SK-N-SH (cell line): ENCODE measurements around the gene ASIC2. TPM values are rescaled to one million over a fixed set of nuclear protein-coding genes. Genes with fewer than 3 reads are reported as not detected.

Source experiments
- CTCF ChIA-PET: fragments of 300-600, 350-600 bp; formaldehyde crosslinking; extraction: SDS; loops from one replicate; lab custom pipeline; 2021; lab: Yijun Ruan, JAX
- POLR2A ChIA-PET: fragments of 350-600 bp; sonication (Branson Sonifier 250); formaldehyde crosslinking; extraction: SDS; loops from one replicate; lab custom pipeline; 2020; ENCODE audit warnings: antibody characterized with exemption, inconsistent platforms; lab: Yijun Ruan, JAX
- DNase-seq: peaks from one replicate; pipeline ENCODE4 v3.0.0; 2012
- H2AFZ ChIP-seq: fragments of 200-600 bp; sonication (generic); 2 replicates; pipeline ENCODE4 v1.8.1; 2016; ENCODE audit warnings: antibody characterized with exemption, mild to moderate bottlenecking, low read depth
- H3F3A ChIP-seq: fragments of 200-600 bp; sonication (generic); replicated peaks from 2 replicates; pipeline ENCODE3; 2016; ENCODE audit warnings: antibody characterized with exemption, mild to moderate bottlenecking; ENCODE audit not compliant: insufficient read depth
- H3K27ac ChIP-seq, 2 experiments: fragments of 200-500 bp in 1 of 2; fragments of 200-600 bp in 1 of 2; sonication (Bioruptor generic) in 1 of 2; sonication (generic), shearing (Covaris generic) in 1 of 2; 2 replicates each; pipeline versions ENCODE4 v1.5.1 to v1.6.1; 2014 to 2016; ENCODE audit warnings: low read depth in 2 of 2, inconsistent platforms in 1 of 2, low read length in 1 of 2, mild to moderate bottlenecking in 1 of 2, mixed read lengths in 1 of 2
- H3K27me3 ChIP-seq: fragments of 200-600 bp; sonication (generic), shearing (Covaris generic); 2 replicates; pipeline ENCODE4 v1.6.1; 2016; ENCODE audit warnings: mixed run types; ENCODE audit not compliant: insufficient read depth
- H3K36me3 ChIP-seq, 2 experiments: fragments of 200-500 bp in 1 of 2; fragments of 200-600 bp in 1 of 2; sonication (Bioruptor generic) in 1 of 2; sonication (generic) in 1 of 2; replicated peaks in 1 of 2; 2 replicates each; pipeline versions ENCODE3 to v1.5.1; 2014 to 2016; ENCODE audit warnings: low read length in 1 of 2, mild to moderate bottlenecking in 1 of 2; ENCODE audit not compliant: insufficient read depth in 2 of 2, control insufficient read depth in 1 of 2
- H3K4me1 ChIP-seq, 2 experiments: fragments of 200-500 bp in 1 of 2; fragments of 200-600 bp in 1 of 2; sonication (Bioruptor generic) in 1 of 2; sonication (generic), shearing (Covaris generic) in 1 of 2; 2 replicates each; pipeline versions ENCODE4 v1.5.1 to v1.6.1; 2014 to 2016; ENCODE audit warnings: low read depth in 1 of 2, low read length in 1 of 2, mixed run types in 1 of 2; ENCODE audit not compliant: insufficient read depth in 2 of 2, control insufficient read depth in 1 of 2
- H3K4me2 ChIP-seq: fragments of 200-600 bp; sonication (generic), shearing (Covaris generic); 2 replicates; pipeline ENCODE4 v1.6.1; 2017; ENCODE audit warnings: mixed run types
- H3K4me3 ChIP-seq, 2 experiments: fragments of 200-500 bp in 1 of 2; fragments of 200-600 bp in 1 of 2; sonication (Bioruptor generic) in 1 of 2; sonication (generic), shearing (Covaris generic) in 1 of 2; 2 replicates each; pipeline versions ENCODE4 v1.5.1 to v1.8.1; 2014 to 2016; ENCODE audit warnings: low read depth in 2 of 2, inconsistent platforms in 1 of 2, low read length in 1 of 2, mild to moderate bottlenecking in 1 of 2, mixed read lengths in 1 of 2, moderate library complexity in 1 of 2
- H3K79me2 ChIP-seq: fragments of 200-600 bp; sonication (generic); 2 replicates; pipeline ENCODE4 v1.8.1; 2017; ENCODE audit warnings: mild to moderate bottlenecking; ENCODE audit not compliant: insufficient read depth
- H3K9ac ChIP-seq: fragments of 200-600 bp; sonication (generic); 2 replicates; pipeline ENCODE4 v1.6.1; 2017; ENCODE audit warnings: mixed run types
- H3K9me2 ChIP-seq: fragments of 200-600 bp; sonication (generic); 2 replicates; pipeline ENCODE4 v1.6.1; 2017; ENCODE audit warnings: mixed run types
- H3K9me3 ChIP-seq: fragments of 200-600 bp; sonication (generic); 2 replicates; pipeline ENCODE4 v1.6.1; 2017; ENCODE audit warnings: mixed run types, mild to moderate bottlenecking, moderate library complexity
- H4K20me1 ChIP-seq: fragments of 200-600 bp; sonication (generic); 2 replicates; pipeline ENCODE4 v1.6.1; 2017; ENCODE audit warnings: mild to moderate bottlenecking, mixed run types; ENCODE audit not compliant: insufficient read depth
- CHD2 ChIP-seq: fragments of 150-350 bp; IDR thresholded peaks from 2 replicates; pipeline ENCODE4 v1.6.1; 2018; ENCODE audit warnings: low read length; ENCODE audit not compliant: partially characterized antibody
- CTCF ChIP-seq: fragments of 200-600 bp; sonication (generic); IDR thresholded peaks from 2 replicates; pipeline ENCODE4 v1.6.1; 2017; ENCODE audit warnings: antibody characterized with exemption, mild to moderate bottlenecking, moderate library complexity
- EP300 ChIP-seq, 2 experiments: IDR thresholded peaks; 2 replicates each; pipeline versions ENCODE4 v1.4.0 to v1.6.1; 2012; ENCODE audit warnings: borderline replicate concordance in 1 of 2, low read depth in 1 of 2, low read length in 1 of 2
- EZH2phosphoT487 ChIP-seq: fragments of 200-600 bp; sonication (generic); IDR thresholded peaks from 2 replicates; pipeline ENCODE4 v1.6.1; 2017; ENCODE audit warnings: low read depth, mixed run types, mild to moderate bottlenecking, antibody characterized with exemption, moderate library complexity, borderline replicate concordance
- FOXJ3 ChIP-seq: sonication (generic); formaldehyde crosslinking; IDR thresholded peaks from 2 replicates; pipeline ENCODE4 v1.5.1; 2020; ENCODE audit warnings: mild to moderate bottlenecking, missing genetic modification reagents
- IRF3 ChIP-seq: fragments of 150-350 bp; IDR thresholded peaks from 2 replicates; pipeline ENCODE4 v1.6.1; 2016; ENCODE audit warnings: mild to moderate bottlenecking, low read depth, low read length
- MAX ChIP-seq: IDR thresholded peaks from 2 replicates; pipeline ENCODE4 v1.4.0; 2012; ENCODE audit warnings: low read depth
- NFIC ChIP-seq: IDR thresholded peaks from 2 replicates; pipeline ENCODE4 v1.4.0; 2012; ENCODE audit warnings: borderline replicate concordance
- PBX3 ChIP-seq: IDR thresholded peaks from 2 replicates; pipeline ENCODE4; 2012
- RAD21 ChIP-seq: IDR thresholded peaks from 2 replicates; pipeline ENCODE4 v1.6.1; 2012; ENCODE audit warnings: mild to moderate bottlenecking, low read length
- RCOR1 ChIP-seq: fragments of 150-350 bp; IDR thresholded peaks from 2 replicates; pipeline ENCODE4 v1.6.1; 2017; ENCODE audit warnings: antibody characterized with exemption, low read length
- REST ChIP-seq: IDR thresholded peaks from 2 replicates; pipeline ENCODE4 v1.6.1; 2012; ENCODE audit warnings: mild to moderate bottlenecking, low read depth, low read length, moderate library complexity
- RFX5 ChIP-seq: IDR thresholded peaks from 2 replicates; pipeline ENCODE4 v1.6.1; 2012; ENCODE audit warnings: mild to moderate bottlenecking, improper control_type of control experiment, low read length
- SIN3A ChIP-seq: IDR thresholded peaks from 2 replicates; pipeline ENCODE4 v1.6.1; 2012; ENCODE audit warnings: low read depth, mild to moderate bottlenecking, low read length, moderate library complexity, borderline replicate concordance
- YY1 ChIP-seq: IDR thresholded peaks from 2 replicates; pipeline ENCODE4 v1.4.0; 2012; ENCODE audit warnings: low read depth, mild to moderate bottlenecking
- ZBTB33 ChIP-seq: IDR thresholded peaks from 2 replicates; pipeline ENCODE4 v1.4.0; 2012; ENCODE audit warnings: low read depth, borderline replicate concordance
- WGBS: methylation state at CpG from one replicate; pipeline ENCODE4 v1.1.6; 2017; ENCODE audit warnings: low lambda C conversion rate; 5-methylcytosine and 5-hydroxymethylcytosine counted together
- polyA plus RNA-seq, 3 experiments: library from polyadenylated mRNA; depleted of rRNA; stranded (reverse); fragments of >200 nt; gene quantifications; 2 replicates each; pipeline ENCODE4 v1.2.3, GENCODE V29; 2012

The ASIC2 gene
- polyA plus RNA-seq, 1 of the 3 experiments (the other 2 are of a cell fraction) = 0.08 TPM

- no peak overlapping the region for H3K9ac ChIP-seq
- H3K4me3 ChIP-seq = no peak overlapping the region
- no peak overlapping the region for H3K27ac ChIP-seq
- no peaks in the 10 kb centered on the region for H3K9me2 ChIP-seq
- no peak overlapping the region for H2AFZ ChIP-seq
- H3K27me3 ChIP-seq = peaks cover 17% of the 10 kb centered on the region
- H3K79me2 ChIP-seq = no peaks in the 10 kb centered on the region
- ChIA-PET POLR2A (no interaction called here), CTCF (interaction anchor here (4.0 kb wide), 1 partner anchor 232 kb away, joined by 20 read pairs; no protein-coding TSS in a partner anchor)
- H4K20me1 ChIP-seq = no peaks in the 10 kb centered on the region
- no peak for DNase-seq
- H3K4me2 ChIP-seq = no peak overlapping the region
- peaks cover 0 to 5% of the 10 kb centered on the region in 2 experiments; a peak in 2 of 4 replicates for H3K4me1 ChIP-seq
- no peaks in the 10 kb centered on the region for H3K9me3 ChIP-seq
- no peaks in the 10 kb centered on the region for H3F3A ChIP-seq
- no peaks in the 10 kb centered on the region for H3K36me3 ChIP-seq
- 38% methylated on average over 1 of the region's 1 CpG for WGBS
- TF ChIP-seq PBX3 (no peak), FOXJ3 (no peak), SIN3A (no peak), REST (no peak), RAD21 (no peak), EZH2phosphoT487 (no peak), RCOR1 (no peak), CHD2 (no peak), CTCF (no peak), YY1 (no peak), IRF3 (no peak), RFX5 (no peak), MAX (no peak), NFIC (no peak), EP300 (IDR thresholded peaks at IDR 0.05; ENCODE audit: borderline replicate concordance in 1 of 2, low read depth in 1 of 2, low read length in 1 of 2) (no peak), ZBTB33 (no peak)
Observed at GRCh38 chr17:33288954-33289353, 4.1 kb downstream of the ASIC2 start.
